ENCODE results near the gene LHX1. TPM values are rescaled to one million over a fixed set of nuclear protein-coding genes. Genes with fewer than 3 reads are reported as not detected.

The LHX1 gene
- total RNA-seq, 2 donors from 2014 or later: 85.9 to 259 TPM

- Mint-ChIP-seq H3K36me3 (ENCODE audit: low read depth) (peaks cover 14% of the 10 kb centered on the region), H3K4me3 (no peak overlapping the region), H3K4me1 (peaks cover 12% of the 10 kb centered on the region), H3K9me3 (no peaks in the 10 kb centered on the region), H3K27me3 (ENCODE audit: insufficient read depth) (no peaks in the 10 kb centered on the region), H3K27ac (no peak overlapping the region)
- Histone ChIP-seq H3K4me3 (ENCODE audit: low read length) (no peak overlapping the region), H3K4me1 (ENCODE audit: control insufficient read depth, insufficient read depth, low read length) (no peaks in the 10 kb centered on the region), H3K36me3 (ENCODE audit: control insufficient read depth, insufficient read depth, low read length) (peaks cover 32% of the 10 kb centered on the region), H3K9ac (ENCODE audit: extremely low read depth, low read length, poor library complexity, severe bottlenecking) (no peak overlapping the region), H3K27me3 (ENCODE audit: control insufficient read depth, insufficient read depth, low read length, poor library complexity, severe bottlenecking) (no peaks in the 10 kb centered on the region), H3K27ac (ENCODE audit: low read depth, low read length) (no peak overlapping the region), H3K9me3 (ENCODE audit: control insufficient read depth, low read length) (no peaks in the 10 kb centered on the region)
- no peak for TF ChIP-seq CTCF (conservative IDR thresholded peaks at IDR 0.05)
- no peak for DNase-seq
- 90% methylated on average over 3 of the region's 4 CpGs; no CpG with 5 or more reads in 1 of the 2 experiments for WGBS, 2 experiments (ENCODE audit: insufficient coverage in 1 of 2, insufficient read length in 1 of 2)
Observed at GRCh38 chr17:36979565-36979941, 42.3 kb downstream of the LHX1 start.

DNA sequence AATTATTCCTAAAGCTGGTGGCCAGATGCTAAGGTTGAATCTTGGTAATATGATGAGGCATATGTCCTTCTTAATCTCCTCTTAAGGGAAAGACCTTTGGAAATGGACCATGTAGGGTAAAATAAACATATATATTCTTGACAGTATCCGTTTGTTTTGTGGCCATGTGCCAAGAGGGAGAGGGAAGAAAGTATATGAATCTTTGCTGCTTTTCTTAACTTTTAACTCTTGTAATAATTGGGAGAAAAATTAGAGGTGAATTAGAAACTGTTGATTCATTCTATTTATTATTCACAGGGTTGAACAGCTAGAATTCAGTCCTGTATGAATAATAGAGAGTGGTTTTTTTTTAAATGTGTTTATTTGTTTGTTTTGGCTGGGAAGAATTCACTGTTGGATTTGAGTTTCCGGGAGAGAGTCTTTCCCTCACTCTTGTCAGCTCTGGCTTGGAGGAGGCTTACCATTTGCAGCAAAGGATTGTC is 43.0 kb downstream of the LHX1 start:
- Histone ChIP-seq H3K9ac (ENCODE audit: extremely low read depth, low read length, poor library complexity, severe bottlenecking) (no peak overlapping the region), H3K27ac (ENCODE audit: low read depth, low read length) (no peak overlapping the region), H3K36me3 (ENCODE audit: control insufficient read depth, insufficient read depth, low read length) (peaks cover 32% of the 10 kb centered on the region), H3K4me3 (ENCODE audit: low read length) (no peak overlapping the region), H3K27me3 (ENCODE audit: control insufficient read depth, insufficient read depth, low read length, poor library complexity, severe bottlenecking) (no peaks in the 10 kb centered on the region), H3K9me3 (ENCODE audit: control insufficient read depth, low read length) (no peaks in the 10 kb centered on the region), H3K4me1 (ENCODE audit: control insufficient read depth, insufficient read depth, low read length) (no peaks in the 10 kb centered on the region)
- no peak overlapping the region for H3K4me3 Mint-ChIP-seq
- peak overlapping the region; percentile 67 for H3K27ac Mint-ChIP-seq
- H3K27me3 Mint-ChIP-seq (ENCODE audit: insufficient read depth): no peaks in the 10 kb centered on the region
- WGBS, 2 experiments (ENCODE audit: insufficient coverage in 1 of 2, insufficient read length in 1 of 2): 76 to 83% methylated on average over 2 of the region's 2 CpGs
- no peak for TF ChIP-seq CTCF (conservative IDR thresholded peaks at IDR 0.05)
- no peaks in the 10 kb centered on the region for H3K9me3 Mint-ChIP-seq
- DNase-seq: no peak
- H3K36me3 Mint-ChIP-seq (ENCODE audit: low read depth): peaks cover 14% of the 10 kb centered on the region
- H3K4me1 Mint-ChIP-seq: peaks cover 10% of the 10 kb centered on the region

DNA sequence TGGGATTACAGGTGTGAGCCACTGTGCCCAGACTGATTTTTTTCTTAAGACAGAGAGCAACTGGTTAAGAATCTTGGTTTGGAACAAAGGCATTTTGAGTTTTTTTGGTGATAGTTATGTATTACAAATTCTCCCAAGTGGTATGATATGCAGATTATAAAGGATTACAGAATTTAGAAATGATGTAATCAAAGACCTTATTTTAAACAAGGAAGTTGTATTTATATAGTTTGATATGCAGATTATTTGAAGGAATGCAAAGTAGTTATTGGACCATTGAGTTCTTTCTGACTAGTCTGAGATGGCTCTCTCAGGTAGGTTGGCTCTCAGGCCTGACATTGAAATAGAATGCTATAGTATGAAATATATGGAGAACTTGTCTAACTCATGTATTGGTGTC is 46.3 kb downstream of the LHX1 start:
- Histone ChIP-seq H3K27me3 (ENCODE audit: control insufficient read depth, insufficient read depth, low read length, poor library complexity, severe bottlenecking) (no peaks in the 10 kb centered on the region), H3K27ac (ENCODE audit: low read depth, low read length) (no peak overlapping the region), H3K9ac (ENCODE audit: extremely low read depth, low read length, poor library complexity, severe bottlenecking) (no peak overlapping the region), H3K9me3 (ENCODE audit: control insufficient read depth, low read length) (no peaks in the 10 kb centered on the region), H3K4me1 (ENCODE audit: control insufficient read depth, insufficient read depth, low read length) (no peaks in the 10 kb centered on the region), H3K36me3 (ENCODE audit: control insufficient read depth, insufficient read depth, low read length) (peaks cover 59% of the 10 kb centered on the region), H3K4me3 (ENCODE audit: low read length) (no peak overlapping the region)
- no peaks in the 10 kb centered on the region for H3K27me3 Mint-ChIP-seq (ENCODE audit: insufficient read depth)
- H3K27ac Mint-ChIP-seq: peak overlapping the region; percentile 22
- peaks cover 36% of the 10 kb centered on the region for H3K36me3 Mint-ChIP-seq (ENCODE audit: low read depth)
- peaks cover 10% of the 10 kb centered on the region for H3K4me1 Mint-ChIP-seq
- no peak for DNase-seq
- TF ChIP-seq CTCF (conservative IDR thresholded peaks at IDR 0.05): no peak
- no peak overlapping the region for H3K4me3 Mint-ChIP-seq
- H3K9me3 Mint-ChIP-seq: no peaks in the 10 kb centered on the region
